Testis (tissue), 3 donors: ENCODE results near the gene GSC. TPM values are rescaled to one million over a fixed set of nuclear protein-coding genes. Genes with fewer than 3 reads are reported as not detected.

ENCODE experiments used
- DNase-seq: peaks from one replicate; pipeline ENCODE4 v3.0.0-alpha.2; 2019
- H3K27ac ChIP-seq, 2 donors: fragments of 200-600 bp; sonication (generic); one replicate each; pipeline ENCODE4 v1.5.1; 2019
- H3K27me3 ChIP-seq: fragments of 200-600 bp; sonication (generic); one replicate; pipeline ENCODE4 v1.5.1; 2019
- H3K36me3 ChIP-seq: fragments of 200-600 bp; sonication (generic); one replicate; pipeline ENCODE4 v1.5.1; 2017; ENCODE audit warnings: low read depth; ENCODE audit errors: missing control alignments
- H3K4me1 ChIP-seq: fragments of 200-600 bp; sonication (generic); one replicate; pipeline ENCODE4 v1.5.1; 2019
- H3K4me3 ChIP-seq, 2 donors: fragments of 200-600 bp; sonication (generic); one replicate each; pipeline ENCODE4 v1.5.1; 2017 to 2019
- H3K9me3 ChIP-seq: fragments of 200-600 bp; sonication (generic); one replicate; pipeline ENCODE4 v1.5.1; 2017
- POLR2A ChIP-seq: fragments of 450-650 bp; IDR thresholded peaks from one replicate; pipeline ENCODE4 v1.6.1; 2017; ENCODE audit warnings: antibody characterized with exemption, mild to moderate bottlenecking, moderate library complexity
- WGBS, 2 donors: methylation state at CpG; one replicate each; pipeline ENCODE4 v1.1.5; 2018; 5-methylcytosine and 5-hydroxymethylcytosine counted together
- intact Hi-C: fragments of 100-400 bp; cut with DNase I; formaldehyde crosslinking; loops from one replicate; pipeline ENCODE4 v1.15.1; 2023; ENCODE audit warnings: low total_unique reads
- polyA plus RNA-seq: library from polyadenylated mRNA; stranded (reverse); fragments of 350-450 nt; fragmentation: Illumina TruSeq; extraction: RNeasy Lipid Tissue Mini Kit (QIAGEN cat#74804); gene quantifications from one replicate; pipeline ENCODE4 v1.2.3, GENCODE V29; 2014; ENCODE audit warnings: low read depth, low replicate concordance; ENCODE audit not compliant: insufficient read depth
- total RNA-seq, 2 donors: library from RNA; depleted of rRNA; stranded (reverse); fragments of >200 nt; gene quantifications; one replicate each; pipeline ENCODE4 v1.2.3, GENCODE V29; 2016
- TF ChIP-seq, protein P1 (sequence below), 3 experiments: fragments of 450-650 bp in 2 of 3; fragments of 200-600 bp in 1 of 3; sonication (generic) in 1 of 3; IDR thresholded peaks; one replicate each; pipeline ENCODE4 v1.5.1; 2016 to 2019; ENCODE audit warnings: antibody characterized with exemption in 3 of 3, mild to moderate bottlenecking in 2 of 3, moderate library complexity in 1 of 3

The GSC gene
- total and polyA plus RNA-seq, 3 donors from 2014 or later = 0.51 to 2.0 (median 2.0) TPM

DNA sequence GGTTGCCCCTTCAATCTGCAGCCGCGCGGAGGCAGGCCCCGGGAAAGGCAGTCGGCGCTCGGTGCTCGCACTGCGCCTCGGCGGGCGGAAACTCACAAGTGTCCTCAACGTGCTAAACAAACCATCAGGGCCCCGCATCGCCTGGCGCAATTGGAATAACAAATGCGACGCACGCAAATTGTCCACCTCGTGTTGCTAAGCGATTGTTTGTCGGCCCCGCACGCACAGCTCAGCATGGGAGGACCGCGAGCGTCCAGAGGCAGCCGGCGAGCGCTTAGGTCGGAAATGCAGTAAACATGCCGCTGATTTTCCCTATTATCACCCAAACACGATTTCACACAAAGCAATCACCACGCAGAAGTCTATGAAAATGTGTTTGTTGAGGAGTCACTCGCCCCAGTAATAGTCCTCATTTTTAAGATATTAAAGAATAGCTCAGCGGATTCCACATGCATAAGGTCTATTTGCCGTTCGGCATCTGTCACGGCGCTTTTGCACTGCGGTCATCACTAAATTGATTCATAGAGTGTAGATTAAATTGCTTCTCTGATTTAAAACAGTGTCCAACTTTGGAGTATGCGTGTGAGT lies 3.2 kb upstream of the GSC start:
- H3K4me3 ChIP-seq = no peak overlapping the region
- peaks cover 17% of the 10 kb centered on the region for H3K4me1 ChIP-seq
- no peaks in the 10 kb centered on the region for H3K36me3 ChIP-seq
- WGBS, 2 donors = 11 to 20% methylated on average over 31 to 42 of the region's 42 CpGs
- intact Hi-C loops = no loop called here
- H3K27me3 ChIP-seq = peaks cover 8% of the 10 kb centered on the region
- H3K9me3 ChIP-seq = no peaks in the 10 kb centered on the region
- H3K27ac ChIP-seq = no peak overlapping the region
- DNase-seq = no peak
- TF ChIP-seq, protein P1, sequence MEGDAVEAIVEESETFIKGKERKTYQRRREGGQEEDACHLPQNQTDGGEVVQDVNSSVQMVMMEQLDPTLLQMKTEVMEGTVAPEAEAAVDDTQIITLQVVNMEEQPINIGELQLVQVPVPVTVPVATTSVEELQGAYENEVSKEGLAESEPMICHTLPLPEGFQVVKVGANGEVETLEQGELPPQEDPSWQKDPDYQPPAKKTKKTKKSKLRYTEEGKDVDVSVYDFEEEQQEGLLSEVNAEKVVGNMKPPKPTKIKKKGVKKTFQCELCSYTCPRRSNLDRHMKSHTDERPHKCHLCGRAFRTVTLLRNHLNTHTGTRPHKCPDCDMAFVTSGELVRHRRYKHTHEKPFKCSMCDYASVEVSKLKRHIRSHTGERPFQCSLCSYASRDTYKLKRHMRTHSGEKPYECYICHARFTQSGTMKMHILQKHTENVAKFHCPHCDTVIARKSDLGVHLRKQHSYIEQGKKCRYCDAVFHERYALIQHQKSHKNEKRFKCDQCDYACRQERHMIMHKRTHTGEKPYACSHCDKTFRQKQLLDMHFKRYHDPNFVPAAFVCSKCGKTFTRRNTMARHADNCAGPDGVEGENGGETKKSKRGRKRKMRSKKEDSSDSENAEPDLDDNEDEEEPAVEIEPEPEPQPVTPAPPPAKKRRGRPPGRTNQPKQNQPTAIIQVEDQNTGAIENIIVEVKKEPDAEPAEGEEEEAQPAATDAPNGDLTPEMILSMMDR (IDR thresholded peaks at IDR 0.05) = no peak
- no peak for TF ChIP-seq POLR2A

DNA sequence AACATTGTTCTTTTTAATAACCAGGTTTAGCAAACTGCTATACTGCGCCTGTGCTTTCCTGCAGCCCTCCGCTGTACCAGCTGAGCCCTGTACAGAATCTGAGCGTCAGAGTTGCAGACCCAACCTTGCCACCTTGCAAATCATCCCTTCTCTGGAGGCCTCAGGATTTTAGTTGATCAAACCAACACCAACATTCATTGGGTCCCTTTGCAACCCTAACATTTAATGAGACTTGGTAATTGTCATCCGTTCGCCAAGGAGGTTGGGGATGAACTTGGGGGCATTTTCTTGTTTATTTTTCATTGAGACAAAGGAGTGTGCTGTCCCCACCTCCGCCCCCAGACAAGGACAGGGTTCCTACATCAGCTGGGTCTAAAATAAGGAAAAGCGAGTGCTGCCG lies 2.6 kb upstream of the GSC start:
- intact Hi-C loops = no loop called here
- no peak for DNase-seq
- WGBS, 2 donors = 12 to 21% methylated on average over 8 of the region's 8 CpGs
- Histone ChIP-seq H3K27me3 (peaks cover 8% of the 10 kb centered on the region), H3K4me3 (no peak overlapping the region), H3K27ac (no peak overlapping the region), H3K4me1 (peaks cover 17% of the 10 kb centered on the region), H3K36me3 (no peaks in the 10 kb centered on the region), H3K9me3 (no peaks in the 10 kb centered on the region)
- TF ChIP-seq, protein P1 (IDR thresholded peaks at IDR 0.05) = no peak
- TF ChIP-seq POLR2A = no peak

DNA sequence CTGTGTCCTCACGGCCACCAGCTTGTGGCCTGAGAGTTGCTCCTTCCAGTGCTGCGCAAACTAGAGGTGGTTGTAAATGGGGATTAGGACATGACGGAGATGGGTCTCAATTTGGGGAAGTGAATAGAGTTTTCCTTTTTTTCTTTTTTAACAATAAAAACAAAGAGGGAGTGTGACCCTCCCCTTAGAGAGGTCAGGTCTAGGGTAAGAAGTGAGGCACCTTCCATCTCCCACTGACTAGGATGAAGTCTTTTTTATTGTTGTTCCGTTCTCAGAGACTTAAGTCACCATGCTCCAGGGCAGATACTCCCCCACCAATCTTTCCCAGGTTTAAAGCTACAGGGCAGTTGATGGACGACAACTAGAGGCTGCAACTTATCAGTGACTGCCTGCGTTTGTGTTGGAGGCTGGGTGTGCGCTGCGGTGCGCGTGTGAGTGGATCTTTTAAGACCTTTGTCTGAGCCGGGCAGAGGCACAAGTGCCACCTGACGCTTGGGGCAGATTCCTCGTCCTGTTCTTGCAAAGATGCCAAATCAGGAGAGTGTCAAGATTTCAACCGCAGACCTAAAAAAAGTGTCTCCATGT lies 2.1 kb upstream of the GSC start:
- no peak for DNase-seq
- H3K27ac ChIP-seq = no peak overlapping the region
- H3K4me1 ChIP-seq = peaks cover 17% of the 10 kb centered on the region
- WGBS, 2 donors = 21 to 24% methylated on average over 14 of the region's 14 CpGs
- H3K4me3 ChIP-seq = no peak overlapping the region
- intact Hi-C loops = no loop called here
- no peak for TF ChIP-seq POLR2A
- TF ChIP-seq, protein P1 (IDR thresholded peaks at IDR 0.05) = no peak
- H3K27me3 ChIP-seq = peaks cover 8% of the 10 kb centered on the region
- H3K36me3 ChIP-seq = no peaks in the 10 kb centered on the region
- no peaks in the 10 kb centered on the region for H3K9me3 ChIP-seq

DNA sequence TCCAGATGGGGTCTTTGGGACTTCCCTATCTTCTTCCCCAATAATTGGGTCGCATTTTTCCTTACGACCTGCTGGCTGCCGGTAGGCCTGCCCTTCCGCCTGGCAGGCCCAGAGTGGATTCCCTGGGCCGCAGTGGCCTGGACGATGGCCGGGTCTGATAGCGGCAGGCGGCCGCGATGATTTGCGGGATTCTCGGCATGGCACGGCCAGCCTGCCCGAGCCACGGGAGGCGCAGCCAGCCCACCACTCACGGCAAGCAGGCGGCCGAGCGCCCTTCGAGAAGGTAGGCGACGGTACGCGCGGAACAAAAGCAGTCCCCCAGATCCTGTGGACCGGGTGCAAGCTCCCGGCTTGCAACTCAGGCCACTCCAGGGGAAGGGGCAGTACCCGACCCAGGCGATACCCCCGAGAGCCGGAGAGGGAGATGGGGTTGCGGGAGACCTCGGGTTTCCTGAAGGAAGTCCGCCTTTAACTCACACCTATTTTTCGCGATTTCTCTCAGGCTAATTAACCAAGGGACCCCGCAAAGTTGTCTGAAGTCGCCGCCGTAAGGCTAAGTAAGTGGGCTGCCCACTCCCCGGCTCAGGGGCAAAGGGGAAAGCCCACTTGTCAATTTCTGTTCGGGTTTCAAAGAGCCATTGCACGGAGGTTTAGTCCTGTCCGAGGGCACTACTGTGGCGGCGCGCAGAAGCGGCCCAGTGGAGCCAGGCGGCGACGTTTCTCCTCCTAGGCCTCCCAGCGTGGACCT lies 1.4 kb upstream of the GSC start:
- H3K9me3 ChIP-seq = no peaks in the 10 kb centered on the region
- H3K36me3 ChIP-seq = no peaks in the 10 kb centered on the region
- WGBS, 2 donors = 15 to 37% methylated on average over 6 to 54 of the region's 54 CpGs
- no peak for DNase-seq
- TF ChIP-seq, protein P1 (IDR thresholded peaks at IDR 0.05) = no peak
- no peak for TF ChIP-seq POLR2A
- peaks cover 8% of the 10 kb centered on the region for H3K27me3 ChIP-seq
- H3K27ac ChIP-seq = no peak overlapping the region
- peaks cover 17% of the 10 kb centered on the region for H3K4me1 ChIP-seq
- intact Hi-C loops = no loop called here
- no peak overlapping the region for H3K4me3 ChIP-seq
